DND-41 (cell line): ENCODE data around the gene CPA4.

Experiments used
- ATAC-seq: fragments of 200-7000 bp; cut with Tn5 transposase; 3 replicates; pipeline ENCODE4 v1.9.1; 2021; ENCODE audit warnings: low read depth; ENCODE audit not compliant: insufficient read depth
- DNase-seq: peaks from one replicate; pipeline ENCODE4 v3.0.0-alpha.2; 2020
- H2AFZ ChIP-seq: 2 replicates; pipeline ENCODE4 v1.6.0; 2012; ENCODE audit warnings: low read depth, low read length
- H3K27ac ChIP-seq: 2 replicates; pipeline ENCODE4 v1.5.1; 2012; ENCODE audit warnings: low read length, inconsistent platforms
- H3K27me3 ChIP-seq: fragments of 200-600 bp; sonication (generic); 2 replicates; pipeline ENCODE4 v1.6.0; 2012; ENCODE audit warnings: low read length, mild to moderate bottlenecking, inconsistent platforms; ENCODE audit not compliant: insufficient read depth, poor library complexity
- H3K36me3 ChIP-seq: 2 replicates; pipeline ENCODE4 v1.5.1; 2012; ENCODE audit warnings: low read length, inconsistent platforms; ENCODE audit not compliant: insufficient read depth
- H3K4me1 ChIP-seq: 2 replicates; pipeline ENCODE4 v1.5.1; 2012; ENCODE audit warnings: mild to moderate bottlenecking, low read length; ENCODE audit not compliant: insufficient read depth
- H3K4me2 ChIP-seq: 2 replicates; pipeline ENCODE4 v1.6.0; 2012; ENCODE audit warnings: mild to moderate bottlenecking, moderate library complexity, low read length, inconsistent platforms; ENCODE audit not compliant: insufficient read depth
- H3K4me3 ChIP-seq, 2 experiments: fragments of 200-600 bp in 1 of 2; shearing (Covaris generic) in 1 of 2; 2 replicates each; pipeline ENCODE4 v1.5.1; 2012 to 2016; ENCODE audit warnings: inconsistent platforms in 2 of 2, low read length in 2 of 2, mild to moderate bottlenecking in 2 of 2, low read depth in 1 of 2, moderate library complexity in 1 of 2
- H3K79me2 ChIP-seq: 2 replicates; pipeline ENCODE4 v1.6.0; 2012; ENCODE audit warnings: low read length, inconsistent platforms; ENCODE audit not compliant: insufficient read depth
- H3K9ac ChIP-seq: 2 replicates; pipeline ENCODE4 v1.6.0; 2012; ENCODE audit warnings: low read depth, mild to moderate bottlenecking, inconsistent platforms, low read length, moderate library complexity
- H3K9me3 ChIP-seq: 2 replicates; pipeline ENCODE4 v1.5.1; 2012; ENCODE audit warnings: low read length, moderate library complexity, mild to moderate bottlenecking, inconsistent platforms; ENCODE audit not compliant: insufficient read depth, severe bottlenecking
- H4K20me1 ChIP-seq: 2 replicates; pipeline ENCODE4 v1.6.0; 2012; ENCODE audit warnings: low read length; ENCODE audit not compliant: insufficient read depth
- CTCF ChIP-seq: IDR thresholded peaks from 2 replicates; pipeline ENCODE4 v1.5.1; 2012; ENCODE audit warnings: borderline replicate concordance, low read length, moderate library complexity, mild to moderate bottlenecking; ENCODE audit not compliant: poor library complexity, severe bottlenecking; ENCODE audit errors: extremely low read depth
- EZH2 ChIP-seq: IDR thresholded peaks from 3 replicates; pipeline ENCODE4 v1.6.1; 2012; ENCODE audit warnings: borderline replicate concordance, low read depth, mild to moderate bottlenecking, moderate library complexity, low read length, inconsistent platforms; ENCODE audit not compliant: severe bottlenecking

CPA4 gene

GRCh38 chr7:130268463-130269317 lies 24.3 kb upstream of the CPA4 start:
- Histone ChIP-seq H3K79me2 (no peaks in the 10 kb centered on the region), H3K4me3 (no peak overlapping the region), H3K9me3 (no peaks in the 10 kb centered on the region), H3K27ac (no peak overlapping the region), H3K36me3 (no peaks in the 10 kb centered on the region), H3K4me1 (peaks cover 17% of the 10 kb centered on the region), H3K4me2 (no peak overlapping the region), H3K9ac (no peak overlapping the region), H2AFZ (no peak overlapping the region), H3K27me3 (peaks cover 19% of the 10 kb centered on the region), H4K20me1 (no peaks in the 10 kb centered on the region)
- peak; percentile 24; the same call in 1 of the 3 replicates for ATAC-seq
- DNase-seq = no peak
- TF ChIP-seq EZH2 (no peak), CTCF (no peak)

GRCh38 chr7:130269318-130269694 lies 23.7 kb upstream of the CPA4 start:
- no peak overlapping the region for H2AFZ ChIP-seq
- no peaks in the 10 kb centered on the region for H3K9me3 ChIP-seq
- H3K4me2 ChIP-seq = no peak overlapping the region
- peaks cover 19% of the 10 kb centered on the region for H3K4me1 ChIP-seq
- TF ChIP-seq EZH2 (no peak), CTCF (no peak)
- peaks cover 20% of the 10 kb centered on the region for H3K27me3 ChIP-seq
- H4K20me1 ChIP-seq = no peaks in the 10 kb centered on the region
- H3K4me3 ChIP-seq = no peak overlapping the region
- no peaks in the 10 kb centered on the region for H3K79me2 ChIP-seq
- ATAC-seq (no peak), DNase-seq (no peak)
- no peak overlapping the region for H3K27ac ChIP-seq
- H3K36me3 ChIP-seq = no peaks in the 10 kb centered on the region
- H3K9ac ChIP-seq = no peak overlapping the region

GRCh38 chr7:130270947-130271800 lies 21.8 kb upstream of the CPA4 start:
- no peaks in the 10 kb centered on the region for H3K79me2 ChIP-seq
- DNase-seq (no peak), ATAC-seq (no peak)
- H3K27ac ChIP-seq = no peak overlapping the region
- TF ChIP-seq EZH2 (no peak), CTCF (no peak)
- peaks cover 19% of the 10 kb centered on the region for H3K4me1 ChIP-seq
- no peak overlapping the region for H3K4me3 ChIP-seq
- H3K4me2 ChIP-seq = no peak overlapping the region
- H3K9ac ChIP-seq = no peak overlapping the region
- H2AFZ ChIP-seq = no peak overlapping the region
- no peaks in the 10 kb centered on the region for H3K36me3 ChIP-seq
- H3K27me3 ChIP-seq = peaks cover 21% of the 10 kb centered on the region
- H3K9me3 ChIP-seq = no peaks in the 10 kb centered on the region
- no peaks in the 10 kb centered on the region for H4K20me1 ChIP-seq
